ENCODE measurements around the gene DPH2.

DPH2 gene

GRCh38 chr1:43969746-43970466 is at the start of gene DPH2:
DPH2 (plus strand) TSS chr1:43970010; CDS start chr1:43970176, 166 bp downstream.
- peak; percentile 98 for DNase-seq

GRCh38 chr1:43921022-43921421 is 48.8 kb upstream of the DPH2 start:
- no peak for DNase-seq

- no peak for DNase-seq
Observed at GRCh38 chr1:43924516-43924915, 45.3 kb upstream of the DPH2 start.

- no peak for DNase-seq
Observed at GRCh38 chr1:43925846-43926245, 44.0 kb upstream of the DPH2 start.

- DNase-seq = no peak
Observed at GRCh38 chr1:43930168-43930948, 39.5 kb upstream of the DPH2 start.

- DNase-seq = no peak
Observed at GRCh38 chr1:43930949-43931275, 38.9 kb upstream of the DPH2 start.

GRCh38 chr1:43931711-43932660 is 37.8 kb upstream of the DPH2 start:
- no peak for DNase-seq

GRCh38 chr1:43932786-43933385 is 36.9 kb upstream of the DPH2 start:
- DNase-seq = peak; percentile 31

- DNase-seq = peak; percentile 43
Observed at GRCh38 chr1:43933386-43934100, 36.3 kb upstream of the DPH2 start, which contains the start of gene ARTN. ARTN (plus strand) TSS chr1:43933801; CDS start chr1:43935657, 1,856 bp downstream.

- peak; percentile 78 for DNase-seq
Observed at GRCh38 chr1:43934101-43934985, 35.5 kb upstream of the DPH2 start.

- no peak for DNase-seq
Observed at GRCh38 chr1:43934986-43935324, 34.9 kb upstream of the DPH2 start.

- DNase-seq = peak; percentile 32
Observed at GRCh38 chr1:43935711-43936427, 33.9 kb upstream of the DPH2 start.

- DNase-seq = peak; percentile 54
Observed at GRCh38 chr1:43936431-43937151, 33.2 kb upstream of the DPH2 start.

- DNase-seq = no peak
Observed at GRCh38 chr1:43937179-43937865, 32.5 kb upstream of the DPH2 start.

GRCh38 chr1:43938383-43938782 is 31.4 kb upstream of the DPH2 start:
- no peak for DNase-seq

- no peak for DNase-seq
Observed at GRCh38 chr1:43938892-43939587, 30.8 kb upstream of the DPH2 start.

GRCh38 chr1:43942411-43942810 is 27.4 kb upstream of the DPH2 start:
- no peak for DNase-seq

- DNase-seq = no peak
Observed at GRCh38 chr1:43944860-43945259, 24.9 kb upstream of the DPH2 start.
